HEK293T (cell line): ENCODE data around the gene MIA2.
"Not testable (repeated sequence)": the region's sequence is repeated elsewhere in the genome, so short reads cannot be mapped to it uniquely, and the experiment has no call there.

ENCODE experiments used
- CTCF ChIA-PET: fragments of 350-600 bp; formaldehyde crosslinking; extraction: SDS; loops from one replicate; lab custom pipeline; 2021; ENCODE audit warnings: antibody characterized with exemption, inconsistent platforms; lab: Yijun Ruan, JAX
- POLR2A ChIA-PET: fragments of 350-600 bp; formaldehyde crosslinking; extraction: SDS; loops from one replicate; lab custom pipeline; 2020; ENCODE audit warnings: antibody characterized with exemption, inconsistent platforms; lab: Yijun Ruan, JAX
- DNase-seq: peaks from one replicate; pipeline ENCODE4 v3.0.0; 2012; ENCODE audit warnings: mixed read lengths; ENCODE audit errors: extremely low spot score
- ARNT ChIP-seq: fragments of 450-650 bp; IDR thresholded peaks from 2 replicates; pipeline ENCODE4 v1.6.1; 2017; ENCODE audit warnings: mild to moderate bottlenecking
- BHLHE40 ChIP-seq: fragments of 450-650 bp; IDR thresholded peaks from 2 replicates; pipeline ENCODE4 v1.6.1; 2016; ENCODE audit warnings: mild to moderate bottlenecking, moderate library complexity, borderline replicate concordance
- CTBP1 ChIP-seq: fragments of 450-650 bp; IDR thresholded peaks from 2 replicates; pipeline ENCODE4 v1.6.1; 2016; ENCODE audit warnings: borderline replicate concordance
- ELF4 ChIP-seq: fragments of 450-650 bp; IDR thresholded peaks from 2 replicates; pipeline ENCODE4 v1.6.1; 2017; ENCODE audit warnings: antibody characterized with exemption
- FOXA1 ChIP-seq: fragments of 450-650 bp; IDR thresholded peaks from 2 replicates; pipeline ENCODE4 v1.6.1; 2016; ENCODE audit warnings: mild to moderate bottlenecking
- FOXK2 ChIP-seq: fragments of 450-650 bp; IDR thresholded peaks from 2 replicates; pipeline ENCODE4 v1.6.1; 2016; ENCODE audit warnings: mild to moderate bottlenecking
- FOXM1 ChIP-seq: fragments of 450-650 bp; IDR thresholded peaks from 2 replicates; pipeline ENCODE4 v1.6.1; 2017; ENCODE audit warnings: mild to moderate bottlenecking, borderline replicate concordance
- HDGF ChIP-seq: fragments of 450-650 bp; IDR thresholded peaks from 2 replicates; pipeline ENCODE4 v1.6.1; 2017; ENCODE audit warnings: antibody characterized with exemption, borderline replicate concordance
- L3MBTL2 ChIP-seq: fragments of 450-650 bp; conservative IDR thresholded peaks from 2 replicates; pipeline ENCODE4 v1.6.1; 2016; ENCODE audit warnings: mild to moderate bottlenecking
- LEF1 ChIP-seq: fragments of 450-650 bp; IDR thresholded peaks from 2 replicates; pipeline ENCODE4 v1.6.1; 2017; ENCODE audit warnings: mild to moderate bottlenecking, borderline replicate concordance
- NFRKB ChIP-seq: fragments of 450-650 bp; IDR thresholded peaks from 2 replicates; pipeline ENCODE4 v1.6.1; 2016; ENCODE audit warnings: mild to moderate bottlenecking, moderate library complexity
- PKNOX1 ChIP-seq: fragments of 450-650 bp; IDR thresholded peaks from 2 replicates; pipeline ENCODE4 v1.6.1; 2016
- SP1 ChIP-seq: fragments of 450-650 bp; IDR thresholded peaks from 2 replicates; pipeline ENCODE4 v1.6.1; 2017
- SUZ12 ChIP-seq: fragments of 450-650 bp; IDR thresholded peaks from 2 replicates; pipeline ENCODE4 v1.6.1; 2016; ENCODE audit warnings: mild to moderate bottlenecking
- TARDBP ChIP-seq: fragments of 450-650 bp; IDR thresholded peaks from 2 replicates; pipeline ENCODE4 v1.6.1; 2016
- ZNF384 ChIP-seq: fragments of 450-650 bp; IDR thresholded peaks from 2 replicates; pipeline ENCODE4 v1.6.1; 2016

MIA2 gene

DNA sequence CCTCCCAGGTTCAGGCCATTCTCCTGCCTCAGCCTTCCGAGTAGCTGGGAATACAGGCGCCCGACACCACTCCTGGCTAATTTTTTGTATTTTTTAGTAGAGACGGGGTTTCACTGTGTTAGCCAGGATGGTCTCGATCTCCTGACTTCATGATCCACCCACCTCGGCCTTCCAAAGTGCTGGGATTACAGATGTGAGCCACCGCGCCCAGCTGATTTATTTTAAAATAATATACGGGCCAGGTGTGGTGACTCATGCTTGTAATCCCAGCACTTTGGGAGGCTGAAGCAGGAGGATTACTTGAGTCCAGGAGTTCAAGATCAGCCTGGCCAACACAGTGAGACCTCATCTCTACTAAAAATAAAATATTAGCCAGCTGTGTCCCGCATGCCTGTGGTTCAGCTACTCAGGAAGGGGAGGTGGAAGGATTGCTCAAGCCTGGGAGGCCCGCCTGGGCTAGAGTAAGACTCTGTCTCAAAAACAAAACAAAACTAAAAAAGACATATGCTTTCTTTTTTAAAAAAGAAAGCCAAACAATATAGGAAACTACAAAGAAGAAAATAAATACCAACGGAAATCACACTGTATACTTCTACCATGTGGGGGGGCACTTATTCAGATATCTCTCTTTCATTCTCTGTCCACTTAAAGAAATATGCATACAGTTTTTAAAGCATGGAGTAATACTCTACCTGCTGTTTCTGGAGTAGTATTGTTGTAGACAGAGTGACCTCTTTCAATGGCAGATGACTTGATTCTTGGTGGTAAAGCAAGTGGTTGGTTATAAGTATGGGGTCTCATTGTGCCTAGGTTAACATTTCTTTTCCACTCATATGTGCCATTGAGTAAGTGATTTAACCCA, 930 bp upstream of the MIA2 start:
- TF ChIP-seq PKNOX1 (no peak), SP1 (no peak), ELF4 (no peak), NFRKB (no peak), SUZ12 (no peak), HDGF (no peak), FOXA1 (no peak), CTBP1 (no peak), FOXM1 (no peak), L3MBTL2 (no peak), ZNF384 (no peak), BHLHE40 (no peak), ARNT (no peak), TARDBP (no peak)
- POLR2A ChIA-PET: interaction anchor here (0.9 to 1.9 kb wide), 3 partner anchors 34 to 199 kb away, joined by 4 read pairs; partner anchors contain the start of genes FBXO33 and TRAPPC6B

GRCh38 chr14:39234986-39235385, 1.3 kb downstream of the MIA2 start:
- DNase-seq, CTCF ChIA-PET, POLR2A ChIA-PET: not testable (repeated sequence)

More for the DNA sequence above, 930 bp upstream of the MIA2 start:
- CTCF ChIA-PET: interaction anchor here (0.6 to 1.6 kb wide), 5 partner anchors 10 to 194 kb away, joined by 3 to 5 read pairs (median 3); no protein-coding TSS in a partner anchor
- no peak for DNase-seq

GRCh38 chr14:39235466-39235865, 1.8 kb downstream of the MIA2 start:
- CTCF ChIA-PET, DNase-seq, POLR2A ChIA-PET: not testable (repeated sequence)

GRCh38 chr14:39240769-39241168, 7.1 kb downstream of the MIA2 start:
- TF ChIP-seq ARNT: no peak
- TF ChIP-seq L3MBTL2: no peak
- no peak for TF ChIP-seq CTBP1
- no peak for TF ChIP-seq TARDBP
- no peak for TF ChIP-seq HDGF
- no peak for TF ChIP-seq FOXA1
- no peak for TF ChIP-seq LEF1
- no peak for TF ChIP-seq NFRKB
- TF ChIP-seq ZNF384: no peak
- TF ChIP-seq PKNOX1: no peak
- no peak for TF ChIP-seq FOXM1
- TF ChIP-seq FOXK2: no peak
- TF ChIP-seq ELF4: no peak
- no peak for TF ChIP-seq SP1
- TF ChIP-seq SUZ12: no peak
- no peak for TF ChIP-seq BHLHE40
- no peak for DNase-seq
- ChIA-PET CTCF (no interaction called here), POLR2A (no interaction called here)

DNA sequence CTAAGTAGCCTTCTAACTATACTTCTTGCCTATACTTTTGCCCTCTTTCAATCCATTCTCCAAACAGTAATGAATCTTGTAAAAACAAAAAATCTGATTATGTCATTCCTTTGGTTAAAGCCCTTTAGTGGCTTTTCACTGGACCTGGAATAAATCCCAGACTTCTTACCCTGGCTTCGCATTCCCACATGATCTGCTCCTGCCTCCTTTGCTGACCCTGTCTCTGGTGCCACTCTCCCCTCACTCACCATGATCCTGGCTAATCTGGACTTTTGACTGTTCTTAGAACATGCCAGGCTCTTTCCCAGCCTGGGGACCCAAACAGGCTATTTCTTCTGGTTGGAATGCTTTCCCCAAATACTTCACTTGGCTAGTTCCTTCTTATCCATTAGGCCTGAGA, 7.9 kb downstream of the MIA2 start:
- POLR2A ChIA-PET: no interaction called here
- no peak for TF ChIP-seq BHLHE40
- no peak for TF ChIP-seq HDGF
- TF ChIP-seq ZNF384: no peak
- TF ChIP-seq L3MBTL2: no peak
- no peak for TF ChIP-seq PKNOX1
- no peak for TF ChIP-seq CTBP1
- TF ChIP-seq LEF1: no peak
- no peak for TF ChIP-seq FOXM1
- no peak for TF ChIP-seq SUZ12
- no peak for TF ChIP-seq TARDBP
- CTCF ChIA-PET: no interaction called here
- DNase-seq: no peak

DNA sequence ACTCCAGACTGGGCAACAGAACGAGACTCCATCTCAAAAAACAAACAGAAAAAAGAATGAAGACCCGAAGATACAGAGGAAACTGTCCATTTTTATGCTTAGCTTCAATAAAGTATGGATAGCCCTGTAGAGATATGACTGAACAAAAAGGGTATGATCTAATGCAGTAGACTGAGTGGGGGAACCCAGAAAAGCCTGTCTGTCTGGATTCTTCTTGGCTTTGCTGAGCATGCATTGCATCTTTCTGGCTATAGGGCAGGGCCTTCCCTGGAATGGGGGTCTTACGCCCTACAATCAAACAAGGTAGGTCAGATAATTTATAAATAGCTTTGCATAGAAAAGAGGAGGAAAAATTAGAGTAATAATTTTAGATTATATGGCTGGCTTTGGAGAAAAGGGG, 10.1 kb downstream of the MIA2 start:
- POLR2A ChIA-PET: no interaction called here
- CTCF ChIA-PET: no interaction called here
- no peak for DNase-seq

More for the DNA sequence above, 10.1 kb downstream of the MIA2 start:
- TF ChIP-seq L3MBTL2 (no peak), BHLHE40 (no peak), ELF4 (no peak), CTBP1 (no peak), ZNF384 (no peak), HDGF (no peak), SP1 (no peak), TARDBP (no peak), FOXA1 (no peak), FOXM1 (no peak), LEF1 (no peak), SUZ12 (no peak), FOXK2 (no peak), PKNOX1 (no peak), ARNT (no peak)
